Loucy (cell line): Measurements from ENCODE around the gene SFSWAP.

ENCODE experiments used
- H2AFZ ChIP-seq: fragments of 200-600 bp; sonication (generic); 2 replicates; pipeline ENCODE4 v1.6.0; 2016; ENCODE audit warnings: antibody characterized with exemption, mild to moderate bottlenecking, low read length, moderate library complexity
- H3F3A ChIP-seq: fragments of 200-600 bp; 2 replicates; pipeline ENCODE4 v1.6.0; 2016; ENCODE audit warnings: antibody characterized with exemption, low read depth, mild to moderate bottlenecking
- H3K27me3 ChIP-seq: fragments of 200-600 bp; sonication (generic); 2 replicates; pipeline ENCODE4 v1.6.1; 2014; ENCODE audit warnings: low read length, mild to moderate bottlenecking; ENCODE audit not compliant: insufficient read depth, poor library complexity, severe bottlenecking
- H3K36me3 ChIP-seq: fragments of 200-600 bp; sonication (generic); 2 replicates; pipeline ENCODE4 v1.6.1; 2016; ENCODE audit warnings: low read length; ENCODE audit not compliant: insufficient read depth
- H3K4me1 ChIP-seq: fragments of 200-600 bp; sonication (generic); 2 replicates; pipeline ENCODE4 v1.5.1; 2014; ENCODE audit warnings: low read length, mild to moderate bottlenecking; ENCODE audit not compliant: insufficient read depth, poor library complexity, severe bottlenecking
- H3K4me2 ChIP-seq: fragments of 200-600 bp; sonication (generic); 2 replicates; pipeline ENCODE4 v1.6.0; 2014; ENCODE audit warnings: antibody characterized with exemption, low read length, low read depth, mild to moderate bottlenecking; ENCODE audit not compliant: poor library complexity, severe bottlenecking
- H3K4me3 ChIP-seq: fragments of 200-600 bp; sonication (generic); 2 replicates; pipeline ENCODE4 v1.5.1; 2014; ENCODE audit warnings: low read length, mild to moderate bottlenecking, mixed read lengths; ENCODE audit not compliant: poor library complexity, severe bottlenecking
- H3K79me2 ChIP-seq: fragments of 200-600 bp; sonication (generic); 2 replicates; pipeline ENCODE4 v1.6.1; 2014; ENCODE audit warnings: low read length; ENCODE audit not compliant: insufficient read depth
- H3K9ac ChIP-seq: fragments of 200-600 bp; sonication (generic); 2 replicates; pipeline ENCODE4 v1.6.0; 2014; ENCODE audit warnings: mild to moderate bottlenecking, low read depth, low read length, moderate library complexity; ENCODE audit not compliant: poor library complexity, severe bottlenecking
- H3K9me2 ChIP-seq: fragments of 200-600 bp; sonication (generic); replicated peaks from 2 replicates; pipeline ENCODE4 v1.6.1; 2016; ENCODE audit warnings: low read depth, low read length, mixed read lengths
- H3K9me3 ChIP-seq: fragments of 200-600 bp; sonication (generic); 2 replicates; pipeline ENCODE4 v1.6.1; 2014; ENCODE audit warnings: mild to moderate bottlenecking, antibody characterized with exemption, low read length, low read depth; ENCODE audit not compliant: insufficient read depth
- H4K20me1 ChIP-seq: fragments of 200-600 bp; sonication (generic); 2 replicates; pipeline ENCODE4 v1.6.0; 2014; ENCODE audit warnings: antibody characterized with exemption, low read length, mild to moderate bottlenecking; ENCODE audit not compliant: insufficient read depth, poor library complexity, severe bottlenecking
- CTCF ChIP-seq: fragments of 200-600 bp; sonication (generic); conservative IDR thresholded peaks from 2 replicates; pipeline ENCODE4 v1.5.1; 2014; ENCODE audit warnings: mild to moderate bottlenecking, antibody characterized with exemption, low read length
- EZH2phosphoT487 ChIP-seq: fragments of 200-600 bp; IDR thresholded peaks from 2 replicates; pipeline ENCODE4 v1.6.1; 2018; ENCODE audit warnings: antibody characterized with exemption, mild to moderate bottlenecking, moderate library complexity, borderline replicate concordance

The SFSWAP gene

GRCh38 chr12:131682510-131682895 is 28.4 kb upstream of the SFSWAP start:
- no peak for TF ChIP-seq CTCF
- no peaks in the 10 kb centered on the region for H3K9me3 ChIP-seq
- no peak overlapping the region for H3K4me2 ChIP-seq
- H3K4me1 ChIP-seq = no peaks in the 10 kb centered on the region
- H3F3A ChIP-seq = no peaks in the 10 kb centered on the region
- H3K4me3 ChIP-seq = no peak overlapping the region
- H4K20me1 ChIP-seq = no peaks in the 10 kb centered on the region
- no peak overlapping the region for H2AFZ ChIP-seq
- H3K9me2 ChIP-seq = no peaks in the 10 kb centered on the region
- no peak overlapping the region for H3K9ac ChIP-seq
- no peaks in the 10 kb centered on the region for H3K79me2 ChIP-seq
- H3K36me3 ChIP-seq = no peaks in the 10 kb centered on the region
- no peaks in the 10 kb centered on the region for H3K27me3 ChIP-seq

GRCh38 chr12:131683266-131684014 is 27.4 kb upstream of the SFSWAP start:
- H3K9me3 ChIP-seq = peaks cover under 1% of the 10 kb centered on the region; the same call in 1 of the 2 replicates
- H3K79me2 ChIP-seq = no peaks in the 10 kb centered on the region
- H3F3A ChIP-seq = no peaks in the 10 kb centered on the region
- TF ChIP-seq EZH2phosphoT487 (no peak), CTCF (no peak)
- H3K4me2 ChIP-seq = no peak overlapping the region
- no peak overlapping the region for H3K4me3 ChIP-seq
- H3K9ac ChIP-seq = no peak overlapping the region
- H3K36me3 ChIP-seq = no peaks in the 10 kb centered on the region
- H2AFZ ChIP-seq = no peak overlapping the region
- H3K4me1 ChIP-seq = no peaks in the 10 kb centered on the region
- no peaks in the 10 kb centered on the region for H3K9me2 ChIP-seq
- H3K27me3 ChIP-seq = no peaks in the 10 kb centered on the region
- no peaks in the 10 kb centered on the region for H4K20me1 ChIP-seq

- Histone ChIP-seq H3K9me3 (peaks cover 8% of the 10 kb centered on the region; the same call in 1 of the 2 replicates), H3K9me2 (no peaks in the 10 kb centered on the region), H3K79me2 (no peaks in the 10 kb centered on the region), H3K36me3 (no peaks in the 10 kb centered on the region), H3K27me3 (no peaks in the 10 kb centered on the region), H3K4me1 (no peaks in the 10 kb centered on the region), H3K4me2 (no peak overlapping the region), H2AFZ (no peak overlapping the region), H3F3A (no peaks in the 10 kb centered on the region), H3K4me3 (no peak overlapping the region), H4K20me1 (no peaks in the 10 kb centered on the region), H3K9ac (no peak overlapping the region)
- TF ChIP-seq CTCF (no peak), EZH2phosphoT487 (no peak)
Observed at GRCh38 chr12:131684015-131684725, 26.7 kb upstream of the SFSWAP start.
